HG03460 (cell line): ENCODE results near the gene RRAS2.
"Not testable (repeated sequence)": the region's sequence is repeated elsewhere in the genome, so short reads cannot be mapped to it uniquely, and the experiment has no call there.

Experiments
- ATAC-seq: cut with Tn5 transposase; IDR thresholded peaks from one replicate; pipeline ENCODE4 v1.9.1; 2021; ENCODE audit not compliant: unreplicated experiment

The RRAS2 gene

GRCh38 chr11:14308897-14309387 is 50.0 kb downstream of the RRAS2 start:
- ATAC-seq, result peak; percentile 47

- ATAC-seq, result peak; percentile 39
Measured at GRCh38 chr11:14308114-14308896, 50.7 kb downstream of the RRAS2 start.

DNA sequence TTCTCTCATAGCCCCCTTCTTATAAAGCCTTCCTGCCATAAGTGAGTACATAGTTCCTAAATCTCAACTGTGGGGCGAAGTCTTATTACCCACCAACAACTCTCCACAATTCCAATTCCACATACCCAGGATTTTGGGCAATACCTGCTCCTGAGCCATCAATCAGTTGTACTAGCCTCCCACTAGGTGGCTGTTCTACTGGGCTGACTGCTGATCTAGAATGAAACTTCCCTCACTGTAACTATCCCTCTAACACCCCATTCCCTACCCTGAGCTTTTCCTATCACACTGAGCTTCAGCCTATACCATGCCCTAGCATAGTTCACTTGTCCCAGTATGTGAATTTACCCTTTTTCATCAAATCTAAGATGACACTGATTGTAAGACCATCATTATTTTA is 52.5 kb downstream of the RRAS2 start:
- ATAC-seq, result no peak

GRCh38 chr11:14305649-14306048 is 53.3 kb downstream of the RRAS2 start:
- no peak for ATAC-seq

GRCh38 chr11:14304601-14305000 is 54.4 kb downstream of the RRAS2 start:
- no peak for ATAC-seq

DNA sequence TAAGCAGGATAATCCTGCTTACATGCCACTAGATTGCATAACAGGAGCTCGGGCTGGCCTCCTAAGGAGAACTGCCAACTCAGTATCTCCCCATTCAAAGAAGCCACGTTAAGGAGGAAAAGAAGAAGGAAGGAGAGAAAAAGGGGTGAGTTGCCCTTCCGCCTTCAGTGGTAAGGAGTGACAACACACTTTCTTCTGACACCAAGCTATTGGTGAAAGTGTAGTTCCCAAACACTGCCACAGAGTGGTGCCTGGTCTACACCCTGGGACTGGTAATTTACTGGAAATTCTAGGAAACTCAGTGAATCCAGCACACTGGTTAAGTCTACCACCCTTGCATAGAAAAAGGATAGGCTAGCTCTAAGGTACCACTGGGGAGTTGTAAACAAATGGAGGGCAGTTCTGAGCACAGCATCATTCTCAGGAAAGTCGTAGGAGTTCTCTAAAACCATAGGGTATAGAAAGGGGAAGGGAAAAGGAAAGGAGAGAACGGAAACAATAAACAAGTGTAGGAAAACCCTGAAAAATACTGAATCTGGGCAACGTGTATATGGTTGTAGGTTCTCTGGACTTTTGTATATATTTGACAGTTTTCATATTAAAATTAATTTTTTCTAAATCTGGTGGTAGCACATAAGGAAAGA is 58.2 kb downstream of the RRAS2 start:
- ATAC-seq, result peak; percentile 81

- ATAC-seq, result no peak
Measured at GRCh38 chr11:14299921-14300320, 59.1 kb downstream of the RRAS2 start.

GRCh38 chr11:14290422-14290821 is 68.6 kb downstream of the RRAS2 start:
- ATAC-seq, result no peak

DNA sequence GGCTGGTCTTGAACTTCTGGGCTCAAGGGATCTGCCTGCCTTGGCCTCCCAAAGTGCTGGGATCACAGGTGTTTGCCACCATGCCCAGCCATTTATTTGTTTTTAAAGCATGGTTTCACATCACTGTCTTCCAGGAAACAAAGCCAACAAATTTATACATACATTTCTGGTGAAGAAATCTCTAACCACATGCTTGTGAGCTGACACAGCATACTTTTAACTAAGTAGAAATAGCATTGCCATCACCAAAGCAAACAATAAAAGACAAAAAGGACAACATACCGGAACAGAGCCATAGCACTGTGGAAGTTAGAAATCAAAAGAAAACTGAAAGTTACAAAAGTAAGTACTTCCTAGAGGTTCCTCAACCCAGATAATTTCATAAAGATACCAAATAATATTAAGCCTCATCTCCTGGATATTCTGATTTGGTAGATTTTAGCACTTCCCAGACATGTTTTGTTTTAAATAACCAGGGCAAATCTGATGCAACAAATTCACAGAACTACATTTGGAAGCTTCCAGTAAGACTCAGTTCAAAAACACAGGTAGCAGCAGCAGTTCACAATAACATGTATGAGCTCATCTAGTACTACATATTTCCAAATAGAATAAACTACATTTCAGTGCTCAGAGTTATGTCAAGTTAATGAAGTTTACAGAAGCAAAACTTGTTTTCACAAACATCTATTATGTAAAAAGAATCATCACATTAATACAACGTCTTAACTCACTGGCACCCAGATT is 70.6 kb downstream of the RRAS2 start:
- ATAC-seq, result no peak

GRCh38 chr11:14278869-14279268 is 80.1 kb downstream of the RRAS2 start:
- not testable (repeated sequence) for ATAC-seq

DNA sequence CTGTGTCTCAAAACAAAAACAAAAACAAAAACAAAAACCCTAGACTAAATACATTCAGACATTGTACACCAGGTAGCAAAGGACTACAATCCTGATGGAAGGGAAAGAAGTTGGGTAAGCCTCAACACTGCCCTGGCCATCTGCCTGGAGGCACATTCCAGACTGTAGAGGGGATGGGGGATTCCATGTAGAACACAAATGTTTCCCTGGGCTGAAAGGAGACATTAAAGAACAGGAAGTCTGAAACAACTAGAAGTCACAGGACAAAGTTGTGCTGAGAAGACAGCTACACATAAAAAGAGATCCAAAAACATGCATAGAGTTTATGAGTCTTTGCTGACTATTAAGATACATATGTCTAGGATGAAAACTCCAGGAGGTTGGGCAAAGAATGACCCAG is 83.9 kb downstream of the RRAS2 start:
- ATAC-seq, result no peak

DNA sequence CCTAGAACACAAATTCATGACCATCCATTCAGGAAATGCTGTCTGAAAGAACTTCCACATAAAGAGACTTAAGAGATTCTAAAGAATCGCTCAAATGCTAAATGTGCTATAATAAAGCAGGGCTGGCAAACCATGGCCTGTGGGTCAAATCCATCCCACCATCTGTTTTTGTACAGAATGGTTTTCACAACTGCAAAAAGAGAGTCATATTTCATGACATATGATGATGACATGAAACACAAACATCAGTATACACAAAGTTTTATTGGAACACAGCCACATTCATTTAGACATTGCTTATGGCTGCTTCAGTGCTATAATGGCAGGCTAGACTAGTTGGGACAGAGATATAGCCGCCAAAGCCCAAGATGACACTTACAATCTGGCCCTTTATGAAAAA is 85.1 kb downstream of the RRAS2 start:
- no peak for ATAC-seq

GRCh38 chr11:14270690-14271542 is 88.1 kb downstream of the RRAS2 start:
- ATAC-seq, result peak; percentile 76

GRCh38 chr11:14269692-14270573 is 89.0 kb downstream of the RRAS2 start:
- peak; percentile 39 for ATAC-seq

DNA sequence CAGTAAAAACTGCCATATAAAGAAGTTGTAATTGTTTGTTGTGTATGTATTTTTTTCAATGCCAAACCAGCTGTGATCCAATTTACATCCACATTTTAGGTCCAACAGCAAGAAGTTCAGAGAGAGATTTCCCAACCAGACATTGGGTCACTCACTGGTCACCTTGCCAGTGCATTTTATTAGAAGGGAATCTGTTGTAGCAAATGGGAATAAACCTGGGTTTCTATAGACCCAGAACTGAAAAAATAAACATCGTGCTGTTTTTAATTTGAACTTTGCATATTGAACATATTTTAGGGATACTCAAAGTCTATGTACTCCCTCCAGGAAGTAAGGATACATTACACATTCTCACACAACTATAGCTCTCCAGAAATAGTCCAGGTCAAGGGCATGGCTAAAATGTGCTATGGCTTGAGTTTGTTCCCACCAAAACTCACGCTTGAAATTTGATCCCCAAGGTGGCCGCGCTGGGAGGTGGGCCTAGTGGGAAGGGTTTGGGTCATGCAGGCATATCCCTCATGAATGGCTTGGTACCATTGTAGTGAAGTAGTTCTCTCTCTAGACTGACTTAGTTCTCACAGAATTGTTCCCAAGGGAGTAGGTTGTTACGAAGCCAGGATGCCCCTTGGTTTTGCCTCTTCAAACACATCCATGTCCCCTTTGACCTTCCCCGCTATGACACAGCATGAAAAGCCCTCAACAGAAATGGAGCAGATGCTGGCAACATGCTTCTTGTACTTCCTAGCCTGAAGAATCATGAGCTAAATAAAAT is 90.9 kb downstream of the RRAS2 start:
- no peak for ATAC-seq

- ATAC-seq, result no peak
Measured at GRCh38 chr11:14266622-14267021, 92.4 kb downstream of the RRAS2 start.

DNA sequence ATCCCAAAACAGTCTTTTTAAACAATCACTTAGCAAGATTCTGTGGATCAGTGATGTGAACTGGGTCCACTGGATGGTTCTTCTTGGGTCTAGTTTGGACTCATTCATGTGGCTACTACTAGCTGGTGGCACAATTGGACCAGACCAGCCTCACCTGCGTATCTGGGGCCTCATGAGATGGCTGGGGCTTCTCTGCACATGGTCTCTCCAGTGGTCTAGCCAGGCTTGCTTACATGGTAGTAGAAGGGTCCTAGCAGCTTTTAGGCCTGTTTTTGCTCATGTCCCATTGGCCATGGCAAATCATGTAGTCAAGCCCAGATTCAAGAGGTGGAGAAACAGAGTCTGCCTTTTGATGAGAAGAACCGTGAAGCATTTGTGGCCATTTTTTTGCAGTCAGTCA is 94.0 kb downstream of the RRAS2 start:
- no peak for ATAC-seq

- ATAC-seq, result no peak
Measured at GRCh38 chr11:14262271-14262846, 96.6 kb downstream of the RRAS2 start.

GRCh38 chr11:14261066-14261465 is 97.9 kb downstream of the RRAS2 start:
- no peak for ATAC-seq
